GM19372 (cell line): ENCODE measurements around the gene MEF2C.
A peak's percentile ranks its signal among the peaks of the same experiment; 100 is the strongest.

Source experiments
- ATAC-seq: cut with Tn5 transposase; IDR thresholded peaks from one replicate; pipeline ENCODE4 v1.9.1; 2021; ENCODE audit warnings: mild to moderate bottlenecking, low read depth, moderate library complexity; ENCODE audit not compliant: unreplicated experiment

The MEF2C gene

GRCh38 chr5:88680253-88681132 is 202.5 kb downstream of the MEF2C start:
- peak; percentile 66 for ATAC-seq

GRCh38 chr5:88679638-88680037 is 203.3 kb downstream of the MEF2C start:
- no peak for ATAC-seq

GRCh38 chr5:88678770-88679381 is 204.1 kb downstream of the MEF2C start:
- no peak for ATAC-seq

DNA sequence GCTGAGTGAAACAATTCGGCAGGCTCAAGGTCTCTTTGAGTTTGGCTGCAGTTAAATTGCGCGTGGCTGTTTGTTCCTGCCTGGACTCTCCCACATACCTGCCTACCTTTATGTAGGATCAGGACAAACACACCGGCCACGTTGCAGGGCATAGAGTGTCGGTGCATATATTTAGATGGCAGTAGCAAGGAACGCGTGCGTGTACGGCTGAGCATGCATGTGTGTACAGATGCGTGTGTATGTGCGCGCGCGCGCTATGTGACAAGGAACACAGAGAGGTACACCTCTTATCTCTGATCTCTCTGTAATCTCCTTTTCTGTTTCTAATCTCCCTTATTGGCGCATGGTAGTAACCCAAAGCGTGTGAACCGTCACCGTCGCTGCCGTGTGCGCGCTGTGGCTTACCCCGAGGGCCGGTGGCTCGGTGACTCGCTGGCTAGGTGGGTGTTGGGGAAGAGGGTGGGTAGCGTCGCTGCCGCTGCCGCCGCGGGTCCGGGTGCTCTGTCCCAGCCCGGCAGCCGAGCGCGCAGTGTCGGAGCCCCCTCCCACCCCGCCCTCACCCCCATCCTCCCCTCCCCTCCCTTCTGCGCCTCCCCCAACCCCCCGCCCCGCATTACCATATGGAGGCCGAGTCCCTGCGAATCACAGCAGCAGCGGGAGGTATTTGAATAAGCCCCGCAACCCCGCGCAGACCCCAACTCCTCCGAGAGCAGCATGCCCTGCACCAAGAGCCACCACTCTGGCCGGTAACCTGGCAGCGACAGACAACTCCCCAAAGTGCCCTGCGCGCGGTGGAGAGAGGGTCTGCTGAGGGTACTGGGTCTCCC is 204.8 kb downstream of the MEF2C start:
- ATAC-seq, result no peak

DNA sequence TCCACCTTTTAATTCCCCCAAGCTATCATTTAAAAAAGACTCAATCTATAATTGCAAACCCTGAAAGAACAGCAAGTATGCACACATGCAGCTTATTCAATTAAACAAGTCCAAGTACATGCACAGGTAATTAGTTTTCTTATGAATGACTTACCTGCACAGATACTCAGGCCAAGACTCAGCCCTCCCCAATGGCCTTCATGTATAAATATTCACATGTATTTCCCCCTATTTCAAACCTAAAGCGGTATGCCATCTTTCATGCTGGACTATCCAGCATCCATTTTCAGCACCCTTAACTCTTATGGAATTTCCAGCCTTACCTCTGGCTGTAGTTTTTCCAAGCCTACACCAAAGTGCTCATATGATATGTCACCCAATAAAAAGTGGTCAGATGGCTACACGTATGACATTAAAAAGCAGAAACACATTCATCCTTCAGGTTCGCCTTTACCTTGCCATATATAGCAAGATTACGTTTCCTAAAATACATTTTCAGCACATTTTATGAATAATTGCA is 205.5 kb downstream of the MEF2C start:
- ATAC-seq, result no peak

GRCh38 chr5:88676637-88677375 is 206.2 kb downstream of the MEF2C start:
- no peak for ATAC-seq

GRCh38 chr5:88675708-88676636 is 207.0 kb downstream of the MEF2C start:
- peak; percentile 40 for ATAC-seq

DNA sequence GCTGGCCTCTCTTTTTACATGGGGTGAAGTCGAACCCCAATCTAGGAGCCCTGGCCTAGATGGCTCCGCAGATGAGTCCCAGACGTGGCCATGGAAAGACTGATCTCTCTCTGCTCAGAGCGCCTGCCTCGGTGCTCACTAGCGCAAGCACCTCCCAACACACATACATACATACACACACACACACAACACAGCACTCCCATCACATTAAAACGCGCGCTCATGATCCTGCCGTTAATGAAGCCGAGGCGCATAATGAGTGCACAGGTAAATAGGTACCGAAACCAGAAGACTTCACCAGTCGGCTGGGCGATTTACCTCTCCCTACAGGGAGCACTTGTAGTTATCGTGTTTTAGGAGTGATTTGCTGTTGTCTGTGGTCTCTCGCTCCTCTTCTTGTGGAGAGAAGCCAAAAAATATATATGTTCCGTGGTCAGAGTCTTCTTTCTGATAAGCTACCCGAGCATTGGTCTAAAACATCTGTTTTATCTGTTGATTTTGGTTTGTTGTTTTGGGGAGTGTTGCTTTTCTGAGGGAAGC is 207.7 kb downstream of the MEF2C start:
- ATAC-seq, result peak; percentile 10

- ATAC-seq, result peak; percentile 57
These were observed 208.4 kb downstream of the MEF2C start for GRCh38 chr5:88674356-88675167.

DNA sequence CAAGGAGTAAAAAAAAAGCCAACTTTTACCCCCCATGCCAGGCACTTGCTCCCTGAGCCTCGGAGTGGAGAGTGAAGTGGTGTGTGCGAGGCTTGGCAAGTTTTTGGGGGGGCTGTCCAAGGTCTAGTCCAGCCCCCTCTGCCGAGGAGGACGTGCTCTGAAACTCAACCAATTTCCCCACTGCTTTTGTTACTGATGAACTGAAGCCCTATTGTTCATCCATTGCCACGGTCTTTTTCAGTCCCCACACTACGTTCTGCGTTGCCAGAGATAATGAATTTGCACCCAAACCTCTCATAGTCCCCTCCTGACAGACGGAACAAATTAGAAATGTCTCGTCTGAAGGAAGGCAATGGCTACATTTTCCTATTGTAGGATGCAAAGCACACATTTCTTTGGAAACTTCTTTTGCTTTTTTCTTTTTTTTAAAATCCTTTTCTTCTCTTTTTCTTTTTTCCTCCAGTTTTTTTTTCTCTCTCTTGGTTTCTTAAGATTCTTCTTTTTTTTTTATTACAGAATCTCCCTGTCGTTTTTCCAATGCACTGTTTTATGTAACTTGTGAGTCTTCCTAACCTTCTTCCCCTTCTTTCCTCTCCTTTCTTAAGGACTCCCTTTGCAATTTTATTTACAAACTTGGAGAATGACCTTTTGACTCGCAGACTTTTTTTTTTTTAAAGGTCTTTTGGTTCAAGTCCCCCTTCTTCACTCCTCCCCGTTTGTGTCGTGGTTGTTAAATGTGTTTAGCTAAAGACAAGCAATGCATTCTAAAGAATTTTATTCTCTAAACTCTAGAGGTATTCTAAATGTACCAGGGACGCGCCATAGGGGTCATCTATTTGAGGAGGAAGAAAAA is 209.5 kb downstream of the MEF2C start:
- no peak for ATAC-seq

GRCh38 chr5:88672644-88673252 is 210.2 kb downstream of the MEF2C start:
- no peak for ATAC-seq

GRCh38 chr5:88671505-88672499 is 211.2 kb downstream of the MEF2C start:
- no peak for ATAC-seq

DNA sequence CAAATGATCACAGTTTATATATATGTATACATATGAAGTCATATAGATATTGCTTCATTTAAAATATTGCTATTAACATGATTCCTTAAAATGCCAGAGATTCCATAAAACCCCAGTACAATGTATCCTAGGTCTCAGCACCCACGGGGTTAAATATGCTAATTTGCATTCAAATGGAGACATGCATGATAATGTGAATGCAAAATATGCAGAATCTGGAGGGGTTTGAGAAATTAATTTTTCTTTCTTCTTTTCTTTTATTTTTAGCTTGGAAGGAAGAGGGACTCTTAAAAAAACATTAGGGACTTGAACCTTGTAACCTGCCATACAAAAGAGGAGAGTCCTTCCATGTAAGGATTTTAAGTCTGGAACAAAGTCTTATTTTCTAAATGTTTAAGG is 211.9 kb downstream of the MEF2C start:
- ATAC-seq, result no peak

GRCh38 chr5:88670461-88670860 is 212.5 kb downstream of the MEF2C start:
- ATAC-seq, result no peak

DNA sequence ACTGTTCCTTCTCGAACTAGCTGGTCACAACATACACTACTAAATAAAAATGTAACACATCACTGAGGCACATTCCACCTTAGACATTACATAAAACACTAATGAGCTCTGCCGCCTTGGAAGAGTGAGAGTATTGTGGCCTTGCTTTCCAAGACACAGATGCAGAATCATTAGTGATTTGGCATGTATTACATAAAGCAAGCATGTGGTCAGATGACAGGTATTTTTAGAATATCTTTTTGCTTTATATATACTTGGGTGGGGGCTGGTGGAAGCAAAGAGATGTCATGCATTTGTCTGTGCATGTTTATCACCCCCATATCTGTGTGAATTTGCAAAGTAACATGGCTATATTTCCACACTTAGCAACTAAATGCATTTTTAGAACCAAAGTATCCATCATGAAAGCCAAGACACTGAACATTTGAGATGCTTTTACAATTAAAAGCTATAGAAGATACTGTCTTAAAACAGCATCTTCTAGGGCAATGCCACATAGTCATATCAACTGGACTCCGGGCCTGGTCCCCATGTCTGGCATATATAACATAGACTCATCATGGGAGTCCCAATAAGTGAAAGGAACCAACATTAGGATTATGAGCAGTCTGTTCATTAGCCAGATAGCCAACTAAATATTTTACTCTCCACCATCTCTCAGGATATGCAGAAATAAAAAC is 213.5 kb downstream of the MEF2C start:
- no peak for ATAC-seq
